ENCODE results near the gene FGFR2. TPM values are rescaled to one million over a fixed set of nuclear protein-coding genes. Genes with fewer than 3 reads are reported as not detected.

Gene FGFR2
- total RNA-seq, 1 experiment from 2014 or later: 5.7 TPM

GRCh38 chr10:121607310-121608055, 9.2 kb upstream of the FGFR2 start:
- ChIA-PET CTCF (no interaction called here), POLR2A (no interaction called here)
- ATAC-seq: no peak
- in situ Hi-C loops (cut with HindIII; ENCODE audit: low pct_unique_long_range_greater_than_20kb, low sequenced_read_pairs) (no loop called here), intact Hi-C loops (cut with micrococcal nuclease; ENCODE audit: unreplicated experiment) (loop anchor here (2.0 kb wide), 1 partner anchor 659 kb away; no protein-coding TSS in a partner anchor)
- Histone ChIP-seq H3K4me1 (ENCODE audit: control insufficient read depth, insufficient read depth, low read length) (peaks cover 3% of the 10 kb centered on the region; the same call in 1 of the 2 replicates), H3K9me3 (ENCODE audit: control insufficient read depth, insufficient read depth, low read depth, low read length) (no peaks in the 10 kb centered on the region), H3K36me3 (ENCODE audit: control insufficient read depth, insufficient read depth, low read length) (no peaks in the 10 kb centered on the region), H3K4me3 (ENCODE audit: low read depth in 2 of 2, low read length in 2 of 2) (no peak overlapping the region), H3K27ac (ENCODE audit: low read length) (no peak overlapping the region), H3K27me3 (ENCODE audit: control insufficient read depth, insufficient read depth, low read length) (peaks cover 11% of the 10 kb centered on the region)
- no peak for DNase-seq (ENCODE audit: low read depth, low spot score)
- TF ChIP-seq TCF7L2 (IDR thresholded peaks at IDR 0.05; ENCODE audit: low read depth, low read length): no peak
- TF ChIP-seq REST (IDR thresholded peaks at IDR 0.05; ENCODE audit: insufficient read depth in 1 of 2, low read depth in 2 of 2, low read length in 1 of 2): no peak
- no peak for TF ChIP-seq SIN3A (IDR thresholded peaks at IDR 0.05; ENCODE audit: borderline replicate concordance, insufficient read depth, low read depth, low read length)
- no peak for TF ChIP-seq POLR2AphosphoS5 (IDR thresholded peaks at IDR 0.05; ENCODE audit: low read depth, low read length)
- TF ChIP-seq, protein P1, sequence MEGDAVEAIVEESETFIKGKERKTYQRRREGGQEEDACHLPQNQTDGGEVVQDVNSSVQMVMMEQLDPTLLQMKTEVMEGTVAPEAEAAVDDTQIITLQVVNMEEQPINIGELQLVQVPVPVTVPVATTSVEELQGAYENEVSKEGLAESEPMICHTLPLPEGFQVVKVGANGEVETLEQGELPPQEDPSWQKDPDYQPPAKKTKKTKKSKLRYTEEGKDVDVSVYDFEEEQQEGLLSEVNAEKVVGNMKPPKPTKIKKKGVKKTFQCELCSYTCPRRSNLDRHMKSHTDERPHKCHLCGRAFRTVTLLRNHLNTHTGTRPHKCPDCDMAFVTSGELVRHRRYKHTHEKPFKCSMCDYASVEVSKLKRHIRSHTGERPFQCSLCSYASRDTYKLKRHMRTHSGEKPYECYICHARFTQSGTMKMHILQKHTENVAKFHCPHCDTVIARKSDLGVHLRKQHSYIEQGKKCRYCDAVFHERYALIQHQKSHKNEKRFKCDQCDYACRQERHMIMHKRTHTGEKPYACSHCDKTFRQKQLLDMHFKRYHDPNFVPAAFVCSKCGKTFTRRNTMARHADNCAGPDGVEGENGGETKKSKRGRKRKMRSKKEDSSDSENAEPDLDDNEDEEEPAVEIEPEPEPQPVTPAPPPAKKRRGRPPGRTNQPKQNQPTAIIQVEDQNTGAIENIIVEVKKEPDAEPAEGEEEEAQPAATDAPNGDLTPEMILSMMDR (IDR thresholded peaks at IDR 0.05): no peak
- no TSS peak for BruUV-seq (replicated peaks)

- intact Hi-C loops (cut with micrococcal nuclease; ENCODE audit: unreplicated experiment) (no loop called here), in situ Hi-C loops (cut with HindIII; ENCODE audit: low pct_unique_long_range_greater_than_20kb, low sequenced_read_pairs) (no loop called here)
- Histone ChIP-seq H3K4me3 (ENCODE audit: low read depth in 2 of 2, low read length in 2 of 2) (no peak overlapping the region), H3K27me3 (ENCODE audit: control insufficient read depth, insufficient read depth, low read length) (peaks cover 10% of the 10 kb centered on the region), H3K4me1 (ENCODE audit: control insufficient read depth, insufficient read depth, low read length) (peaks cover 3% of the 10 kb centered on the region; the same call in 1 of the 2 replicates), H3K27ac (ENCODE audit: low read length) (no peak overlapping the region), H3K9me3 (ENCODE audit: control insufficient read depth, insufficient read depth, low read depth, low read length) (no peaks in the 10 kb centered on the region), H3K36me3 (ENCODE audit: control insufficient read depth, insufficient read depth, low read length) (no peaks in the 10 kb centered on the region)
- ChIA-PET POLR2A (no interaction called here), CTCF (no interaction called here)
- no TSS peak for BruUV-seq (replicated peaks)
- no peak for ATAC-seq
- no peak for TF ChIP-seq TCF7L2 (IDR thresholded peaks at IDR 0.05; ENCODE audit: low read depth, low read length)
- DNase-seq (ENCODE audit: low read depth, low spot score): no peak
Measured at GRCh38 chr10:121605708-121606107, 7.5 kb upstream of the FGFR2 start.

- H3K9me3 ChIP-seq (ENCODE audit: control insufficient read depth, insufficient read depth, low read depth, low read length): no peaks in the 10 kb centered on the region
- peaks cover 5% of the 10 kb centered on the region for H3K4me1 ChIP-seq (ENCODE audit: control insufficient read depth, insufficient read depth, low read length)
- no peak for TF ChIP-seq TCF7L2 (IDR thresholded peaks at IDR 0.05; ENCODE audit: low read depth, low read length)
- TF ChIP-seq, protein P1 (IDR thresholded peaks at IDR 0.05): no peak
- no peak for TF ChIP-seq REST (IDR thresholded peaks at IDR 0.05; ENCODE audit: insufficient read depth in 1 of 2, low read depth in 2 of 2, low read length in 1 of 2)
- TF ChIP-seq SIN3A (IDR thresholded peaks at IDR 0.05; ENCODE audit: borderline replicate concordance, insufficient read depth, low read depth, low read length): no peak
- no TSS peak for BruUV-seq (replicated peaks)
- ATAC-seq (no peak), DNase-seq (ENCODE audit: low read depth, low spot score) (no peak)
- H3K27me3 ChIP-seq (ENCODE audit: control insufficient read depth, insufficient read depth, low read length): peaks cover 18% of the 10 kb centered on the region
- no peak overlapping the region for H3K4me3 ChIP-seq (ENCODE audit: low read depth in 2 of 2, low read length in 2 of 2)
- H3K36me3 ChIP-seq (ENCODE audit: control insufficient read depth, insufficient read depth, low read length): peaks cover 6% of the 10 kb centered on the region
- ChIA-PET CTCF (interaction anchor here (0.6 kb wide), 1 partner anchor 285 kb away, joined by 5 read pairs; no protein-coding TSS in a partner anchor), POLR2A (interaction anchor here (0.6 to 0.8 kb wide), 2 partner anchors 141 to 176 kb away, joined by 4 to 10 read pairs; no protein-coding TSS in a partner anchor)
- no peak overlapping the region for H3K27ac ChIP-seq (ENCODE audit: low read length)
- intact Hi-C loops (cut with micrococcal nuclease; ENCODE audit: unreplicated experiment): no loop called here
- in situ Hi-C loops (cut with HindIII; ENCODE audit: low pct_unique_long_range_greater_than_20kb, low sequenced_read_pairs): no loop called here
Measured at GRCh38 chr10:121601458-121601857, 3.2 kb upstream of the FGFR2 start.

All from Panc1 (cell line).